ENCODE results near the gene TRIM50. TPM values are rescaled to one million over a fixed set of nuclear protein-coding genes. Genes with fewer than 3 reads are reported as not detected.

The TRIM50 gene
- total RNA-seq, 1 experiment from 2014 or later = not detected

DNA sequence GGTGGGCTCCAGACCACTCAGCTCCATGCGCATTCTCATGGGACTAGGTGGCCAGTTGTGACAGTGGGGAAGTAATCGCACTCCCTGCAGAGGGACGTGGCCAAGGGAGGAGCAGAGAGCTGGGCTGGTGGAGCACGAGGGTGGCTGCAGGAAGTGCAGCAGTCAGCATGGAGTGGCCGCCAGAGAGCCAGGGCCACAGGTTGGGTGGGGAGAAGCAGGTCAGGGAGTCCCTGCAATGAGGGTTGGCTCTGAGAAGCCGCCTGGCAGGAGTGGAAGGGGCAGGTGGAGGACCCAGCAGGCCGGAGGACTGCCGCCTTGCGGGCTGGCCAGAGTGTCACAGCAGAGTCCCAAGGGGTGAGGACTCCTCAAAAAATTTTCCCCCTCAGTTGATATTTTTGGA lies 26.3 kb upstream of the TRIM50 start:
- ATAC-seq (no peak), DNase-seq (ENCODE audit: low read depth, low spot score) (no peak)
- Histone ChIP-seq H3K36me3 (ENCODE audit: control insufficient read depth, insufficient read depth, low read length) (no peaks in the 10 kb centered on the region), H3K27ac (ENCODE audit: low read length) (no peak overlapping the region), H3K27me3 (ENCODE audit: control insufficient read depth, insufficient read depth, low read length) (no peaks in the 10 kb centered on the region), H3K4me3 (ENCODE audit: low read depth in 2 of 2, low read length in 2 of 2) (no peak overlapping the region), H3K4me1 (ENCODE audit: control insufficient read depth, insufficient read depth, low read length) (peaks cover 9% of the 10 kb centered on the region), H3K9me3 (ENCODE audit: control insufficient read depth, insufficient read depth, low read depth, low read length) (no peaks in the 10 kb centered on the region)
- ChIA-PET CTCF (no interaction called here), POLR2A (no interaction called here)
- TF ChIP-seq, protein P1, sequence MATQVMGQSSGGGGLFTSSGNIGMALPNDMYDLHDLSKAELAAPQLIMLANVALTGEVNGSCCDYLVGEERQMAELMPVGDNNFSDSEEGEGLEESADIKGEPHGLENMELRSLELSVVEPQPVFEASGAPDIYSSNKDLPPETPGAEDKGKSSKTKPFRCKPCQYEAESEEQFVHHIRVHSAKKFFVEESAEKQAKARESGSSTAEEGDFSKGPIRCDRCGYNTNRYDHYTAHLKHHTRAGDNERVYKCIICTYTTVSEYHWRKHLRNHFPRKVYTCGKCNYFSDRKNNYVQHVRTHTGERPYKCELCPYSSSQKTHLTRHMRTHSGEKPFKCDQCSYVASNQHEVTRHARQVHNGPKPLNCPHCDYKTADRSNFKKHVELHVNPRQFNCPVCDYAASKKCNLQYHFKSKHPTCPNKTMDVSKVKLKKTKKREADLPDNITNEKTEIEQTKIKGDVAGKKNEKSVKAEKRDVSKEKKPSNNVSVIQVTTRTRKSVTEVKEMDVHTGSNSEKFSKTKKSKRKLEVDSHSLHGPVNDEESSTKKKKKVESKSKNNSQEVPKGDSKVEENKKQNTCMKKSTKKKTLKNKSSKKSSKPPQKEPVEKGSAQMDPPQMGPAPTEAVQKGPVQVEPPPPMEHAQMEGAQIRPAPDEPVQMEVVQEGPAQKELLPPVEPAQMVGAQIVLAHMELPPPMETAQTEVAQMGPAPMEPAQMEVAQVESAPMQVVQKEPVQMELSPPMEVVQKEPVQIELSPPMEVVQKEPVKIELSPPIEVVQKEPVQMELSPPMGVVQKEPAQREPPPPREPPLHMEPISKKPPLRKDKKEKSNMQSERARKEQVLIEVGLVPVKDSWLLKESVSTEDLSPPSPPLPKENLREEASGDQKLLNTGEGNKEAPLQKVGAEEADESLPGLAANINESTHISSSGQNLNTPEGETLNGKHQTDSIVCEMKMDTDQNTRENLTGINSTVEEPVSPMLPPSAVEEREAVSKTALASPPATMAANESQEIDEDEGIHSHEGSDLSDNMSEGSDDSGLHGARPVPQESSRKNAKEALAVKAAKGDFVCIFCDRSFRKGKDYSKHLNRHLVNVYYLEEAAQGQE (IDR thresholded peaks at IDR 0.05; ENCODE audit: insufficient read depth in 1 of 2, low read depth in 2 of 2, low read length in 1 of 2) = no peak
- TF ChIP-seq TCF7L2 (IDR thresholded peaks at IDR 0.05; ENCODE audit: low read depth, low read length) (no peak), SIN3A (IDR thresholded peaks at IDR 0.05; ENCODE audit: borderline replicate concordance, insufficient read depth, low read depth, low read length) (no peak), POLR2AphosphoS5 (IDR thresholded peaks at IDR 0.05; ENCODE audit: low read depth, low read length) (no peak)
- TF ChIP-seq, protein P2, sequence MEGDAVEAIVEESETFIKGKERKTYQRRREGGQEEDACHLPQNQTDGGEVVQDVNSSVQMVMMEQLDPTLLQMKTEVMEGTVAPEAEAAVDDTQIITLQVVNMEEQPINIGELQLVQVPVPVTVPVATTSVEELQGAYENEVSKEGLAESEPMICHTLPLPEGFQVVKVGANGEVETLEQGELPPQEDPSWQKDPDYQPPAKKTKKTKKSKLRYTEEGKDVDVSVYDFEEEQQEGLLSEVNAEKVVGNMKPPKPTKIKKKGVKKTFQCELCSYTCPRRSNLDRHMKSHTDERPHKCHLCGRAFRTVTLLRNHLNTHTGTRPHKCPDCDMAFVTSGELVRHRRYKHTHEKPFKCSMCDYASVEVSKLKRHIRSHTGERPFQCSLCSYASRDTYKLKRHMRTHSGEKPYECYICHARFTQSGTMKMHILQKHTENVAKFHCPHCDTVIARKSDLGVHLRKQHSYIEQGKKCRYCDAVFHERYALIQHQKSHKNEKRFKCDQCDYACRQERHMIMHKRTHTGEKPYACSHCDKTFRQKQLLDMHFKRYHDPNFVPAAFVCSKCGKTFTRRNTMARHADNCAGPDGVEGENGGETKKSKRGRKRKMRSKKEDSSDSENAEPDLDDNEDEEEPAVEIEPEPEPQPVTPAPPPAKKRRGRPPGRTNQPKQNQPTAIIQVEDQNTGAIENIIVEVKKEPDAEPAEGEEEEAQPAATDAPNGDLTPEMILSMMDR (IDR thresholded peaks at IDR 0.05) = no peak
- no TSS peak for BruUV-seq (replicated peaks)
- intact Hi-C loops (cut with micrococcal nuclease; ENCODE audit: unreplicated experiment) (no loop called here), in situ Hi-C loops (cut with HindIII; ENCODE audit: low pct_unique_long_range_greater_than_20kb, low sequenced_read_pairs) (no loop called here)

DNA sequence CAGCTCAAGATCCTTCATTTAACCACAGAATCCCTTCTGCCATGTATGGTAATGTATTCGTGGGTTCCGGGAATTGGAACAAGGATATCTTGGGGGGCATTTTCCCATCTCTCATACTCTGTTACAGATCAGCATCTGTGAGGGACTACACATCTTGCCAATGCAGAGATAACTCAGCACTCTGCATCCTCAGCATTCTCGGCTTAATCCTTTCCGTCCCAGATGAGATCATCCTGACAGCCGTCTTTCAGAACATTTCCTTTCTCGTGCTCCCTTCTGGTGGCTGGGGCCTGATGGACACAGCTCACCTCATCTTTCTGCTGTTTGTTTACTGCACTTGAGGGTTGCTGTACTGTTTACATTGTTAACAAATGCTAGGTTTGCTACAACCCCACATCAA lies 25.4 kb upstream of the TRIM50 start:
- in situ Hi-C loops (cut with HindIII; ENCODE audit: low pct_unique_long_range_greater_than_20kb, low sequenced_read_pairs) = no loop called here
- ChIA-PET POLR2A (no interaction called here), CTCF (no interaction called here)
- H3K36me3 ChIP-seq (ENCODE audit: control insufficient read depth, insufficient read depth, low read length) = no peaks in the 10 kb centered on the region
- no peak overlapping the region for H3K4me3 ChIP-seq (ENCODE audit: low read depth in 2 of 2, low read length in 2 of 2)
- no TSS peak for BruUV-seq (replicated peaks)
- no peaks in the 10 kb centered on the region for H3K27me3 ChIP-seq (ENCODE audit: control insufficient read depth, insufficient read depth, low read length)
- H3K9me3 ChIP-seq (ENCODE audit: control insufficient read depth, insufficient read depth, low read depth, low read length) = no peaks in the 10 kb centered on the region
- TF ChIP-seq, protein P2 (IDR thresholded peaks at IDR 0.05) = no peak
- no peak for TF ChIP-seq SIN3A (IDR thresholded peaks at IDR 0.05; ENCODE audit: borderline replicate concordance, insufficient read depth, low read depth, low read length)
- no peak for TF ChIP-seq TCF7L2 (IDR thresholded peaks at IDR 0.05; ENCODE audit: low read depth, low read length)
- TF ChIP-seq POLR2AphosphoS5 (IDR thresholded peaks at IDR 0.05; ENCODE audit: low read depth, low read length) = no peak
- TF ChIP-seq, protein P1 (IDR thresholded peaks at IDR 0.05; ENCODE audit: insufficient read depth in 1 of 2, low read depth in 2 of 2, low read length in 1 of 2) = no peak
- intact Hi-C loops (cut with micrococcal nuclease; ENCODE audit: unreplicated experiment) = no loop called here
- ATAC-seq (no peak), DNase-seq (ENCODE audit: low read depth, low spot score) (no peak)
- peaks cover 4% of the 10 kb centered on the region for H3K4me1 ChIP-seq (ENCODE audit: control insufficient read depth, insufficient read depth, low read length)
- no peak overlapping the region for H3K27ac ChIP-seq (ENCODE audit: low read length)
